CD14-positive monocyte (primary cell): ENCODE data around the gene NPC2. TPM values are rescaled to one million over a fixed set of nuclear protein-coding genes. Genes with fewer than 3 reads are reported as not detected.

Experiments used
- DNase-seq, 3 donors: peaks; one replicate each; pipeline ENCODE4 v3.0.0-alpha.2; 2011 to 2022
- H2AFZ ChIP-seq: 2 replicates; pipeline ENCODE4 v1.6.0; 2012; ENCODE audit warnings: mild to moderate bottlenecking, low read depth, low read length, inconsistent platforms; ENCODE audit not compliant: insufficient read depth, poor library complexity, severe bottlenecking
- H3K27ac ChIP-seq, 2 donors: 1 replicate in 1 of 2; 2 replicates in 1 of 2; pipeline ENCODE4 v1.5.1; 2012 to 2013; ENCODE audit warnings: low read length in 2 of 2, control low read depth in 1 of 2, inconsistent platforms in 1 of 2, low read depth in 1 of 2, mild to moderate bottlenecking in 1 of 2
- H3K27me3 ChIP-seq, 2 donors: one replicate each; pipeline versions ENCODE4 v1.6.0 to v1.6.1; 2011 to 2013; ENCODE audit warnings: low read length in 2 of 2; ENCODE audit not compliant: control insufficient read depth in 2 of 2, insufficient read depth in 2 of 2
- H3K36me3 ChIP-seq, 2 donors: replicated peaks in 1 of 2; 1 replicate in 1 of 2; 2 replicates in 1 of 2; pipeline versions ENCODE4 v1.5.1 to v1.6.1; 2012 to 2013; ENCODE audit warnings: low read length in 2 of 2, control low read depth in 1 of 2, inconsistent platforms in 1 of 2, mild to moderate bottlenecking in 1 of 2; ENCODE audit not compliant: insufficient read depth in 2 of 2, control insufficient read depth in 1 of 2
- H3K4me1 ChIP-seq, 2 donors: 1 replicate in 1 of 2; 2 replicates in 1 of 2; pipeline versions ENCODE4 v1.5.1 to v1.6.1; 2012 to 2013; ENCODE audit warnings: low read length in 2 of 2, control low read depth in 1 of 2, inconsistent platforms in 1 of 2, mild to moderate bottlenecking in 1 of 2, moderate library complexity in 1 of 2; ENCODE audit not compliant: insufficient read depth in 2 of 2, control insufficient read depth in 1 of 2
- H3K4me2 ChIP-seq: replicated peaks from 2 replicates; pipeline ENCODE3; 2012; ENCODE audit warnings: low read length, moderate library complexity, mild to moderate bottlenecking; ENCODE audit not compliant: poor library complexity, severe bottlenecking; ENCODE audit errors: extremely low read depth
- H3K4me3 ChIP-seq, 3 experiments: fragments of 200-600 bp in 1 of 3; sonication (generic) in 1 of 3; replicated peaks in 1 of 3; 1 replicate in 2 of 3; 2 replicates in 1 of 3; pipeline ENCODE4 v1.5.1; 2011 to 2013; ENCODE audit warnings: low read length in 3 of 3, mild to moderate bottlenecking in 3 of 3, control low read depth in 2 of 3, low read depth in 2 of 3, inconsistent platforms in 1 of 3, moderate library complexity in 1 of 3
- H3K79me2 ChIP-seq: 2 replicates; pipeline ENCODE4 v1.6.0; 2012; ENCODE audit warnings: mild to moderate bottlenecking, control low read depth, inconsistent platforms, low read length, moderate library complexity; ENCODE audit not compliant: insufficient read depth
- H3K9ac ChIP-seq: 2 replicates; pipeline ENCODE4 v1.6.0; 2017; ENCODE audit warnings: low read length, mild to moderate bottlenecking; ENCODE audit not compliant: insufficient read depth, poor library complexity, severe bottlenecking
- H3K9me3 ChIP-seq, 2 donors: replicated peaks in 1 of 2; 1 replicate in 1 of 2; 2 replicates in 1 of 2; pipeline versions ENCODE4 v1.5.1 to v1.6.1; 2012 to 2013; ENCODE audit warnings: low read length in 2 of 2, control low read depth in 1 of 2; ENCODE audit not compliant: control insufficient read depth in 1 of 2, insufficient read depth in 1 of 2
- H4K20me1 ChIP-seq: 2 replicates; pipeline ENCODE4 v1.6.0; 2012; ENCODE audit warnings: mild to moderate bottlenecking, low read length, control low read depth, moderate library complexity; ENCODE audit not compliant: insufficient read depth
- H3K27ac Mint-ChIP-seq, 7 donors: one replicate each; pipeline ENCODE4 v1.8.0; 2020; ENCODE audit warnings: mild to moderate bottlenecking in 7 of 7, mixed read lengths in 7 of 7, moderate library complexity in 6 of 7, inconsistent platforms in 2 of 7
- H3K27me3 Mint-ChIP-seq, 3 donors: one replicate each; pipeline ENCODE4 v1.8.0; 2021 to 2022; ENCODE audit warnings: low read depth in 3 of 3, mild to moderate bottlenecking in 3 of 3, mixed read lengths in 3 of 3, moderate library complexity in 3 of 3, inconsistent platforms in 1 of 3
- H3K36me3 Mint-ChIP-seq, 2 donors: one replicate each; pipeline ENCODE4 v1.8.0; 2020; ENCODE audit warnings: mixed read lengths in 2 of 2, inconsistent platforms in 1 of 2, mild to moderate bottlenecking in 1 of 2
- H3K4me1 Mint-ChIP-seq: one replicate; pipeline ENCODE4 v1.8.0; 2020; ENCODE audit warnings: mild to moderate bottlenecking, mixed read lengths
- H3K4me3 Mint-ChIP-seq, 2 donors: one replicate each; pipeline ENCODE4 v1.8.0; 2020; ENCODE audit warnings: mild to moderate bottlenecking in 2 of 2, mixed read lengths in 2 of 2, moderate library complexity in 1 of 2
- H3K9me3 Mint-ChIP-seq, 7 donors: one replicate each; pipeline ENCODE4 v1.8.0; 2020 to 2022; ENCODE audit warnings: mixed read lengths in 7 of 7, mild to moderate bottlenecking in 6 of 7, moderate library complexity in 6 of 7, inconsistent platforms in 2 of 7
- WGBS: methylation state at CpG from one replicate; pipeline ENCODE4 v1.1.5; 2013; ENCODE audit warnings: missing lambda C conversion rate; ENCODE audit not compliant: insufficient coverage; 5-methylcytosine and 5-hydroxymethylcytosine counted together
- intact Hi-C, 2 donors: fragments of 100-400 bp; cut with micrococcal nuclease; formaldehyde crosslinking; loops; one replicate each; pipeline versions ENCODE4 v1.15.0 to v1.15.1; 2023
- polyA plus RNA-seq, 3 donors: library from polyadenylated mRNA; depleted of rRNA in 1 of 3; unstranded in 2 of 3; stranded (reverse) in 1 of 3; fragments of 300-500 nt in 2 of 3; fragments of >200 nt in 1 of 3; fragmentation: Illumina TruSeq in 2 of 3; gene quantifications; 1 replicate in 2 of 3; 2 replicates in 1 of 3; pipeline ENCODE4 v1.2.3, GENCODE V29; 2012 to 2021
- TF ChIP-seq, protein P1 (sequence below): fragments of 200-600 bp; IDR thresholded peaks from one replicate; pipeline ENCODE4 v1.8.0; 2022; ENCODE audit warnings: antibody characterized with exemption, mild to moderate bottlenecking

NPC2 gene
- polyA plus RNA-seq, 3 donors = 675 to 1,159 (median 772) TPM

- no peaks in the 10 kb centered on the region for H4K20me1 ChIP-seq
- 94% methylated on average over 5 of the region's 7 CpGs for WGBS
- Mint-ChIP-seq H3K27me3 (peaks cover 3 to 13% (median 10%) of the 10 kb centered on the region in 3 donors), H3K4me1 (peaks cover 9% of the 10 kb centered on the region), H3K36me3 (no peaks in the 10 kb centered on the region), H3K9me3 (peaks cover 0 to 3% (median 0%) of the 10 kb centered on the region in 7 donors), H3K4me3 (no peak overlapping the region), H3K27ac (no peak overlapping the region)
- H3K4me2 ChIP-seq = no peak overlapping the region
- TF ChIP-seq, protein P1, sequence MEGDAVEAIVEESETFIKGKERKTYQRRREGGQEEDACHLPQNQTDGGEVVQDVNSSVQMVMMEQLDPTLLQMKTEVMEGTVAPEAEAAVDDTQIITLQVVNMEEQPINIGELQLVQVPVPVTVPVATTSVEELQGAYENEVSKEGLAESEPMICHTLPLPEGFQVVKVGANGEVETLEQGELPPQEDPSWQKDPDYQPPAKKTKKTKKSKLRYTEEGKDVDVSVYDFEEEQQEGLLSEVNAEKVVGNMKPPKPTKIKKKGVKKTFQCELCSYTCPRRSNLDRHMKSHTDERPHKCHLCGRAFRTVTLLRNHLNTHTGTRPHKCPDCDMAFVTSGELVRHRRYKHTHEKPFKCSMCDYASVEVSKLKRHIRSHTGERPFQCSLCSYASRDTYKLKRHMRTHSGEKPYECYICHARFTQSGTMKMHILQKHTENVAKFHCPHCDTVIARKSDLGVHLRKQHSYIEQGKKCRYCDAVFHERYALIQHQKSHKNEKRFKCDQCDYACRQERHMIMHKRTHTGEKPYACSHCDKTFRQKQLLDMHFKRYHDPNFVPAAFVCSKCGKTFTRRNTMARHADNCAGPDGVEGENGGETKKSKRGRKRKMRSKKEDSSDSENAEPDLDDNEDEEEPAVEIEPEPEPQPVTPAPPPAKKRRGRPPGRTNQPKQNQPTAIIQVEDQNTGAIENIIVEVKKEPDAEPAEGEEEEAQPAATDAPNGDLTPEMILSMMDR = no peak
- H3K4me1 ChIP-seq = no peaks in the 10 kb centered on the region
- no peak overlapping the region for H3K27ac ChIP-seq
- no peak overlapping the region for H3K9ac ChIP-seq
- intact Hi-C loops = no loop called here
- H3K79me2 ChIP-seq = no peaks in the 10 kb centered on the region
- H3K36me3 ChIP-seq = no peaks in the 10 kb centered on the region
- H2AFZ ChIP-seq = no peak overlapping the region
- H3K4me3 ChIP-seq = no peak overlapping the region
- no peaks in the 10 kb centered on the region for H3K27me3 ChIP-seq
- H3K9me3 ChIP-seq = no peaks in the 10 kb centered on the region
- DNase-seq = no peak
Measured at GRCh38 chr14:74522740-74523139, 29.6 kb upstream of the NPC2 start.

DNA sequence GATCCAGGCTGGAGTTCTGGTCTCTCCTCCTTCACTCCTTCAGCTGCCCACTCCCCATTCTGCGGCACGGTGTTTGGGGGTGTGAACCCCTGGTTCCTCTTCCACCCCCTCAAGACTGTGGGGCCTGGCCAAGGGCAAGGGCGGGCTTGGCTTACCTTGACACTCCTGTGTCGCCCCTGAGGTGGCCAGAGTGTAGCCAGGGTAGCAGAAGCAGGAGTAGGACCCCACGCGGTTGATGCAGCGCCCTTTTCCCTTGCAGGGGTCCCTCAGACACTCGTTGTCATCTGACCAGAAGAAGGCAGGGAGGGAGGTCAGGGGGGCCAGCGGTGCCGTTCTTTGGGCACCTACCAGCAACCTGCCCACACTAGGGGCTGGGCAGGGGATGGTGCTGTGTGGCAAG, 28.7 kb upstream of the NPC2 start:
- Histone ChIP-seq H2AFZ (no peak overlapping the region), H3K9ac (no peak overlapping the region), H4K20me1 (no peaks in the 10 kb centered on the region), H3K9me3 (no peaks in the 10 kb centered on the region), H3K36me3 (no peaks in the 10 kb centered on the region), H3K4me3 (no peak overlapping the region), H3K79me2 (no peaks in the 10 kb centered on the region), H3K4me1 (no peaks in the 10 kb centered on the region), H3K27ac (no peak overlapping the region), H3K27me3 (no peaks in the 10 kb centered on the region), H3K4me2 (no peak overlapping the region)
- H3K27ac Mint-ChIP-seq = no peak overlapping the region
- peaks cover 4 to 13% (median 8%) of the 10 kb centered on the region in 3 donors for H3K27me3 Mint-ChIP-seq
- DNase-seq = no peak
- no peak overlapping the region for H3K4me3 Mint-ChIP-seq
- no peaks in the 10 kb centered on the region for H3K36me3 Mint-ChIP-seq
- intact Hi-C loops = no loop called here
- H3K9me3 Mint-ChIP-seq = no peaks in the 10 kb centered on the region
- TF ChIP-seq, protein P1 = no peak
- H3K4me1 Mint-ChIP-seq = peaks cover 9% of the 10 kb centered on the region
- 86% methylated on average over 5 of the region's 10 CpGs for WGBS
